Measurements from ENCODE around the gene SPDEF.

The SPDEF gene

GRCh38 chr6:34527751-34528670 lies 28.1 kb downstream of the SPDEF start:
- no peak for DNase-seq (ENCODE audit: low read depth)

GRCh38 chr6:34526992-34527728 lies 29.0 kb downstream of the SPDEF start:
- peak; percentile 94 for DNase-seq (ENCODE audit: low read depth)

GRCh38 chr6:34526241-34526972 lies 29.7 kb downstream of the SPDEF start:
- no peak for DNase-seq (ENCODE audit: low read depth)

GRCh38 chr6:34525431-34526175 lies 30.5 kb downstream of the SPDEF start:
- no peak for DNase-seq (ENCODE audit: low read depth)

- DNase-seq (ENCODE audit: low read depth): no peak
Observed at GRCh38 chr6:34524971-34525370, 31.2 kb downstream of the SPDEF start.

- DNase-seq (ENCODE audit: low read depth): no peak
Observed at GRCh38 chr6:34524499-34524898, 31.6 kb downstream of the SPDEF start.

- no peak for DNase-seq (ENCODE audit: low read depth)
Observed at GRCh38 chr6:34523441-34524206, 32.5 kb downstream of the SPDEF start.

- no peak for DNase-seq (ENCODE audit: low read depth)
Observed at GRCh38 chr6:34522761-34523160, 33.4 kb downstream of the SPDEF start.

GRCh38 chr6:34521463-34522285 lies 34.5 kb downstream of the SPDEF start:
- DNase-seq (ENCODE audit: low read depth): no peak

GRCh38 chr6:34520645-34521462 lies 35.3 kb downstream of the SPDEF start:
- DNase-seq (ENCODE audit: low read depth): no peak

GRCh38 chr6:34519971-34520644 lies 36.0 kb downstream of the SPDEF start:
- DNase-seq (ENCODE audit: low read depth): no peak

- DNase-seq (ENCODE audit: low read depth): no peak
Observed at GRCh38 chr6:34518669-34519365, 37.3 kb downstream of the SPDEF start.

GRCh38 chr6:34517966-34518365 lies 38.2 kb downstream of the SPDEF start:
- no peak for DNase-seq (ENCODE audit: low read depth)

- DNase-seq (ENCODE audit: low read depth): no peak
Observed at GRCh38 chr6:34517461-34517881, 38.7 kb downstream of the SPDEF start.

- DNase-seq (ENCODE audit: low read depth): no peak
Observed at GRCh38 chr6:34516391-34517324, 39.5 kb downstream of the SPDEF start.

- DNase-seq (ENCODE audit: low read depth): no peak
Observed at GRCh38 chr6:34515473-34516387, 40.4 kb downstream of the SPDEF start.
